ENCODE data around the gene UMODL1.

UMODL1 gene

DNA sequence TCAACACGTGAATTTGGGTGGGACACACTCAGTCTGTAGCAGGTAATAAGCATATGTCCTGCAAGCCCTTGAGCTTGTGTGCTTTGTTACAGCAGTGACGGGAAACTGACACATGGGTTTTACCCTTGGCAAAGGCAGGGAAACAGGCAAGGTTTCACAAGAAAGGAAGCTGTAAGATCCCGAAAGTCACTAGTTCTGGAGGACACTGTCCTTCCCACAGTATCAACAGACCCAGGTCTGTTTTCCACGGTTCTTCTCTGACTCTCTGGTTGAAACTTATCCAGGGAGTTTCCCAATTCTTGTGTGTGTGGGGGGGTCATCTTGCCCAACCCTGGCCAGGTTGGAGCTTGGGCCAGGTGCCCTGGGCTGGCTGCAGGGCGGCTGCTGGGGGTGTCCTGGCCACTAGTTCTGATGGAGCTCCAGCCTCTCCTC, 31.6 kb upstream of the UMODL1 start:
- DNase-seq: no peak

DNA sequence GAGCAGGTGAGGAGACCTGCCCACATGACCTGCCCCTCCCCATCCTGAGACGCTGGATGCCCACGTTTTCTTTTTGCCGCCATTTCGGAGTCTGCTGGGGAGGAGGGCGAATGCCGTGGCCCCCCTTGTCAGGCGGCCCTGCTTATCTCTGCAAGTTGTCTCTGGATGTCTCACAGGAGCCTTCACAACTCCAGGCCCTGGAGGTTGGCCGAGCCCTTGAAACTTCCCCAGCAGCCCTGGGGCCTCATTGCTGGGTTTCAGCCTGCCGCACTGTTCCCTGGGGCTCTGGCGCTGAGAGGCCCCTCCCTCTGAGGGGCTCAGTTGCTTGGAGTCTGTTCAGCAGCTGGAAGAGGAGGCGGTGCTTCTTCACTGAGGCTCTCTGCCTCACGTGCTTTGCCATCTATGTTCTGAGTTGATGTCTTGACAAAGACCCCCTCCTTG, 31.2 kb upstream of the UMODL1 start:
- DNase-seq: no peak

DNA sequence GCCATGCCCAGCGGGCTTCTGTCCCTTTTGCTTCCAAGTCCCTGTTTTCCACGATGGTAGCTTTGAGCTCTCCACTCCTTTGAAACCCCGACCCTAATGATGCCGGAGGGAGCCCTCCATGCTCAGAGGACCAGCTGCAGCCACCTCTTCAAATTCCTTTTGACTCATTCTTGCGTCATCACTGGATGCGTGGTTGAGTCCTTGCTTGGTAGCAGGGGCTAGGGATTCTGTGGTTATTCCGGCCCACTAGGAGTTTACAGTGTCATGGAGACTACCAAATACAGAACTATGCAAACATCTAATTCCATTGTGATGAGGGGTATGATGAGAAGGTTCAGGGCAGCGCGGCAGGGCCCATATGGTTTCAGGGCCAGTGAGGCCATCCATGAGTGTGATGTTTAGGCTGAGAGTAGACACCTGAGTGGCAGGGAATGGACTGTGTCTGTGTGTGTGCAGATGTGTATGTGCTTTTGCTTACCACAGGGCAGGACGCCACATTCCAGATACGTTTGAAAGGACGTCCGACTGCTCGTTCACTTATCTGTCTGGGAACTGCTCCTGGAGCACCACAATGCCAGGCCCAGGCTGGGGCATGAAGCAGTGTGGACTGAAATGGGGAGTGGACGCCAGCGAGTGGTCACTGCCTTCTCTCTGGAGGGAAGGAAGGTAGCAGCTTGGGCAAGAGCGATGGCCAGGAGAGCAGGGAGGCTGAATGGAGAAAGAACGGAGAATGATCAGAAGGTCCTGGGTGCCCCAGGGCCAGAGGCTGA, 30.5 kb upstream of the UMODL1 start:
- no peak for DNase-seq

DNA sequence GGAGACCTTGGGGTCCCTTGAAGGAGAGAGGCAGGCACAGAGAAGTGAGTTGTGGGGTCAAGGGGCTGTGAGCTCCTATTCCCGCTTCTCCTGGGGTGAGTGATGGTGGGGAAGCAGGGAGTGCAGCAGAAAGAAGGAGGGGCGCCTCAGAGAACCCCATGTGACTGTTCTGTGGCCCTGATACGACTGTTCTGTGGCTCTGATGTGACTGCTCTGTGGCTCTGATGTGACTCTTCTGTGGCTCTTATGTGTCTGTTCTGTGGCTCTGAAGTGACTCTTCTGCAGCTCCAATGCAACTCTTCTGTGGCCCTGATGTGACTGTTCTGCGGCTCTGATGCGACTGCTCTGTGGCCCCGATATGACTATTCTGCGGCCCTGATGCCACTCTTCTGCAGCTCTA, 29.9 kb upstream of the UMODL1 start:
- DNase-seq: no peak

DNA sequence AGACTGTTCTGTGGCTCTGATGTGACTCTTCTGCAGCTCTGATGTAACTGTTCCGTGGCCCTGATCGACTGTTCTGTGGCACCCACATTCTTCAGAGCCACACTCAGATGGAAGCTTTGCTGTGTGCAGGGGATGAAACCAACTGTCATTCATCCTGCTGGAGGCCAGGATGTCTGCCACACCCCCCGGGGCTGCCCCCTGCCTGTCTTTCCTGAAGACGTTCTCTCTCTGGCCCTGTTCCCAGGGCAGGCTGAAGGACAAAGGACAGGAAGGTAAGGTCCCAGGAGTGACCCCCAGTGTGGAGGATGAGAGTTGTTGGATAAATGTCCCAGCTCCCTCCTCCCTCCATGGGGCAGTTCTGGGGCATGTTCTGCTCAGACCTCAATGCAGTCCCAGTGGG, 29.4 kb upstream of the UMODL1 start:
- DNase-seq: no peak

DNA sequence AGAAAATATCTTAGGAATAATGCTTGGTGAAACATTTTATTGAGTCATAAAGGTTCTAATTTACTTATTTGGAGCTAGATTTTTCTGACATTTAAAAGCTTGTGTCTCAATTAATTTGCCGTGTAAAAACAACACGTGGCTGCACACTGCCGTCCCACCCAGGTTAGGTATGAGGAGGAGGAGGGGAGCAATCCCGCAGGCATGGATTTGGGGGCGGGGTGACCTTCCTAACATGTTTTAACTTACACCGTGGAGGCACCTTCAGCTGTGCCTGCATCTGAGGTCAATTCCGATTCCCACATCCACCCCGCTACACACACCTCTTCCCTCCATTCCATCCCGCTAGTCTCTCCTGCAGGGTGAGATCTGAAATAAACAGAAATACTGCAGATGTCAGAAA, 28.5 kb upstream of the UMODL1 start:
- DNase-seq: no peak

DNA sequence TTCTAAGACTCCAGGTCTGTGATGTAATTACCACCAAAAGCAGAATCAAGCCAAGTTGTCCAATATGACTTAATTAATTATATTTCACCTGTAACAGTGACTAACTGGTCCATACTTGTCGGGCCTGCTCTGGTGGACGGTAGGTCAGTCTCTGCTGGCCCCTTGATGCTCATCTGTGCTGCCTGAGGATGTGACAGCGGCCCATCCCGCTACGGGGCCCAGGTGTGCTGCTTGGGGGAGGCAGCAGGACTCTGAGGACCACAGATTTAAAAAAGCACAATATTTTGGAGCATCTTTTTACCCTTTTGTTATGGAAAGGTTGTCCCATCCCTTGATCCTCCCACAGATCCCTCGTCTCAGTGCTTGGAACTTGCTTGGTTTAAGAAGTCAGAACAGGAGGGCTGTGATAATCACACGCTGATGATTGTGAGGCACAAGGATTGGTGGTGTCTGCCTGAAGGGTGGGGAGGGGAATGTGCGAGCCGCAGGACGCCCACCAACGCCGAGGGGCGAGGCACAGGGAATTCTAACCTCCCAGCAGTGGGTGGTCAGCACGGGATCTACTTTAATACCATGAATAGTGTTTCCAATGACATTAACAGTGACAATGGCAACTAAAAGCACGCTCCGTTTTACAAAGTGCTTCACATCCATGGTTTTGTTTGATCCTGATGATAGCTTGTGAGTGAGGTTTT, 27.8 kb upstream of the UMODL1 start:
- DNase-seq: no peak

DNA sequence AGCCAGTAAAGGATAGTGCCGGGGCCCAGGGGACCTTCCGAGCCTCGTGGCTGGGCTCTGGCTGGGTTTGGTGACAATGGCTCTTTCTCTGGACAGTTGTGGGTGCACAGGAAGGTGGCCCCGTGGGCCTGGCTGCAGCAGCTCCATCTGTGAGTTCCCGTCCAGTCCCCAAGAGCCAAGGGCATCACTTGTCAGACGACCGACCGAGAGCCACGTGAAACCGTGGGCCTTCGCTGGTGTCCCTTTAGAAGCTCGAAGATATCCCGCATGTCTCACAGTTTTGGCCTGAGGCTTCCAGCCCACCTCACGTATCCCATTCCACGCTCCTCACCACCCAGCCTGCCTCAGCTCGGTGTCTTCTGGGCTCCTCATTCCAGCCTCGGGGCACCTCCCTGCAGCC, 27.2 kb upstream of the UMODL1 start:
- no peak for DNase-seq

DNA sequence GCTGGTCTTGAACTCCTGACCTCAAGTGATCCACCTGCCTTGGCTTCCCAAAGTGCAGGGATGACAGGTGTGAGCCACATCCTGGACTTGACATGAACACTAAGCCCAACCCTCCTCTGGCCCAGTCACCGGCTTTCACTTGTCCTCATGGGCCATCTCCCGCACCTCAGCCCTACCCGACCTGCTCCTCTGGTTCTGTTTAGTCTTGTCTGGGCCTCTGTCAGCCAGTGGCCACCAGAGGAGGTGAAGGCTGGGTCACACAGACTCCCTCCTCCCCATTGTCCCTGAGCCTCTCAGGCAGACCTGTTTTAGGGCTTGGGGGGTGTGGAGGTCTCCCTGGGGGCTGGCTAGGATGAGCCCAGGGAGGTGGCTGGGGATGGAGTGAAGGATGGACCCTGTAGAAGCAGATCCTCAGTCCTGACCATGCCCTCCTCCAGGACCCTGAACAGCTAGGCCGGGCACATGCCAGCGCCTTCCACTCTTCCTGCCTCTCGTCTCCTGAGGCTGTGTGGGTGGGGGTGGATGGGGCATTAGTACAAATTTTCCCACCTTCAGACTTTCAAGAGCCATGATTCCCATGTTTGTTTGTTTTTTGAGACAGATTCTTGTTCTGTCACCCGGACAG, 26.1 kb upstream of the UMODL1 start:
- DNase-seq: no peak

DNA sequence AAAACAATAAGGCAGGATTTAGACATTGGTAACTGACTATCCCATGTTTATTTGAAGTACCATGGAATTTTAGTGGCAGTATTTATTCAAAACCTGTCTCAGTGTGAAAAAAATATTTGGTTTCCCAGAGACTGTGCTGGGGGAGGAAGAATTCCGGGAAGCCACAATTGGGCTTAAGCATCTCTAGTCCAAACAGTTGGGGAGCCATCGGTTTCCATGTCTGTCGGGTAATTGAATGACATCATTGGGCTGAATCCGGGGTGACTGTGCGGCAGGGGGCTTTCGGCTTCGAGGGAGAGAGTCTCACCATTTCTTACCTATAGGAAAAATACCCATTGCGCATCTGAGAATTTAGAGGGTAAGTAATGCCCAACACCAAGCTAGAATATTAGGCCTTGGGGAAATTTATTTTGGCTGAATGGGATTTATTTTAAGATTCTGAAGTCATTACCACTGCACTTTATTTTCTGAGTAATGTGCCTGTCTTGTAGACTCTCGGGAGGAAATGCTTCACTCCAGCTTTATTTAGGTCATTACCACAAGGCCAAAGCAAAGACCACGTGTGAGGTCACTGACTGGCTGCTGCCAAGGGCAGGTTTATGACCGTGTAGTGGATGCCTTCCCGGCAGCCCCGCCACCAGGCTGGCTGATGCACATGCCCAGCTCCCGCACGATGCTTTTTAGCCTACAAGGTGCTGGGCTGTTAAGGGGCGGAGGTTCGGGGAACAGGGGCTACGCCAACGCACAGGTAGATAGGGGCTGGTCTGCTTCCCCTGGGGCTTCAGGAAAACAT, 23.1 kb upstream of the UMODL1 start:
- DNase-seq: no peak

DNA sequence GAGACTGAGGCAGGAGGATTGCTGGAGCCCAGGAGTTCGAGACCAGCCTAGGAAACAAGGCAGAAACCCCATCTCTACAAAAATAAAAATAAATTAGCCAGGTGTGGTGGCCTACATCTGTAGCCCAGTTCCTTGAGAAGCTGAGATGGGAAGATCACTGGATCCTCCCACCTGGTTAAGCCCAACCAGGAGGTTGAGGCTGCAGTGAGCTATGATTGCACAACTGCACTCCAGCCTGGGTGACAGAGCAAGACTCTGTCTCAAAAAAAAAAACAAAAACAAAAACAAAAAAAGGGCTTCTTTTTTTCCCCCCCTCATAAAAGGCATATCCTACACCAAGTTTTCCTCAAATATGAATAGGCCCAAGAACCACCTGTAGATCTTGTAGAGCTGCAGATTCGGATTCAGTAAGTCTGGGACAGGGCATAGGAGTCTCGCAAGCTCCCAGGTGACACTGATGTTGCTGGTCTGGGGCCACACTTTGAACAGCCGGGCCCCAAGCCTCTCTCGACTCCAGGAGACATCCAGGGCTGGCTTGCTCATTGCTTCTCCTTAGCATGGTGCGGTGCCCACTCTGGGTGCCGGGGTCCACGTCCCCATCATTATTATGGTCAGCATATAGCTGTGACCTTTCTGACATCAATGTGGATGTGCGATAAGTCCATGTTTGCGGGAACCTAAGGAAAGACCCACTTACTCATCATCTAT, 22.1 kb upstream of the UMODL1 start:
- no peak for DNase-seq

DNA sequence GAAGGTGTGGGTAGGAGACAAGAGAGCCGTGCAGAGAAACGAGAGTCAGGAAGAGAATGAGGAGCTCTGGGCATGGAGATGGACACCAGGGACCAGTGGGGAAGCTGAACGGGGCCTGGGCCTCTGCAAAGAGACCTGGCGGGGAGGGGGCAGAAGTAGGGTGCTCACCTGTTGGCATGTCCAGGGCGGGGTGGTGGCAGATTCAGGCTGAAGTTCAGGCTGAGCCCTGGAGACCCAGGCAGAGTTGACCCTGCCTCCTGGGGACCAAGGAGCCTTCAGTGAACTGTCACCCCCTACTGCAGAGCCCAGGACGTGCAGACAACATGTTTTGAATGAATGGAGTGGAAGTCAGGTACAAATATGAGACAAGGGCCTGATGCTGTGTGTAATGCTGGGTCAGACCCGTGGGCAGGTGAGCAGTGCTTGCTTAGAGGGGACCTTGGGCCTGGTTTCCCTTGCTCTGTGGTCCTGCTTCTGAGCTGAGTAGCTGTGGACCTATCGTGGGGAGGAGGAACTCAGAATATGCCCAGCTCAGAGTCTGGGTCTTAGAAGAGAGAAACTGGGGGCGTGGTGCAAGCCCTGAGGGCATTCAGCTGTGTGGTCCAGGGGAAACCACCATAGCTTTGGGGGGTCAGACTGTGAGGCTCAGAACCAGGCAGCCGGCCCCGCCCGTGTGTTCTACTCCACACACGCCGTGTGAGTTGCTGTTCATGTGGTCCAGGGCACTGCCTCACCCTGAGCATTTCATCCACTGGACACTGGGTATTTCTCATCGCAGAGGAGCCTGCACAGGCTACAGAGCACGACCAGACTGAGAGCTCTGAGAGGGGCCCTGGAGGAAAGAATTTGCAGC, 21.3 kb upstream of the UMODL1 start:
- no peak for DNase-seq

DNA sequence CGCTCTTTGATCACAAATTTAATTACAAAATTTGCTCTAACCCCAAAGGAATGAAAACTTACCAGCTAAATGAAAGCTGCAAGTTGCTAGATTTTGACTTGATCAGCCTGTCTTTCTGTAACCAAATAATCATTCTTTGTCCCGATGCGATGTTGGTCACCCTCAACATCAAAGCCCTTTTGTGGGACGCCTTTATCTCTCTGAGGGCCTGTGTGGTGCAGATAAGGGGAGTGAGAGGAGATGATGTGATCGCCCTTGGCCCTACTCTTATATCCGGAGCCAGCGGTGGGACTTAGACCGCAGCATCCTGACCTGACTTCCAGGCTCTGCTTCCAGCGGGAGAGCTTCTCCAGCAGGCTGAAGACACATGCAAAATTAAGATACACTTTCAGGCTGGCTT, 19.3 kb upstream of the UMODL1 start:
- DNase-seq: no peak

DNA sequence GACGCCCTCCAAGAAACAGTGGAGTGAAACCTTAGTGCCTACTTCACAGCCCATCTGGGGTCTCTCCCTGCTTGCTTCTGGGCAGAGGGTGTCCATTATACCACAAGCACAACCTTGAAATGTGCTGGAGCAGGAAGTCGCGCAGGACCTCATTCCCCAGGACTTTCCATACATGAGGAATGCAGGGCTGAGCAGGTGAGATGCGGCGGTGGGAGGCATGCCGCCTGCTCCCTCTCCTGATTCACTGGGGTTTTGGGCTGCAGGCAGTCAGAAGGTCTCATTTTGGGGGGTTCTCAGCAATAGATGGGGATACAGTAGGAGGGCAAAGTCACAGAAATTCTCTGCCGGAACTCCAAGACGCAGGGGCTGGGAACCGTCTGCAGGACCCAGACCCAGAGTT, 15.7 kb upstream of the UMODL1 start:
- DNase-seq: no peak

DNA sequence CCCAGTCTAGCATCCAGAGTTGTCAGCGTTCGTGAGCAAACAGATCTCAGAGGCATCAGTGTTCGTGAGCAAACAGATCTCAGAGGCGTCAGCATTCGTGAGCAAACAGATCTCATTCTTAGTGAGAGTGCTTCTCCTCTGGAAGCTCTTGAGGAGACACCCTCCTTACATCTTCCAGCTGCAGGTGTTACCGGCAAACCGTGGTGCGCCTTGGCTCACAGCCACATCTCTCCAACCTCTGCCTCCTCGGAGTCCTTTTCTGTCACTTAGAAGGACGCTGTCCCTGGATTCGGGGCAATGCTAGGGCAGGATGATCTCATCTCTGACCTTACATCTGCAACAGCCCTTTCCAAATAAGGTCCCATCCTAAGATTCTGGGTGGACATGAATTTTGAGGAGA, 14.6 kb upstream of the UMODL1 start:
- DNase-seq: no peak

DNA sequence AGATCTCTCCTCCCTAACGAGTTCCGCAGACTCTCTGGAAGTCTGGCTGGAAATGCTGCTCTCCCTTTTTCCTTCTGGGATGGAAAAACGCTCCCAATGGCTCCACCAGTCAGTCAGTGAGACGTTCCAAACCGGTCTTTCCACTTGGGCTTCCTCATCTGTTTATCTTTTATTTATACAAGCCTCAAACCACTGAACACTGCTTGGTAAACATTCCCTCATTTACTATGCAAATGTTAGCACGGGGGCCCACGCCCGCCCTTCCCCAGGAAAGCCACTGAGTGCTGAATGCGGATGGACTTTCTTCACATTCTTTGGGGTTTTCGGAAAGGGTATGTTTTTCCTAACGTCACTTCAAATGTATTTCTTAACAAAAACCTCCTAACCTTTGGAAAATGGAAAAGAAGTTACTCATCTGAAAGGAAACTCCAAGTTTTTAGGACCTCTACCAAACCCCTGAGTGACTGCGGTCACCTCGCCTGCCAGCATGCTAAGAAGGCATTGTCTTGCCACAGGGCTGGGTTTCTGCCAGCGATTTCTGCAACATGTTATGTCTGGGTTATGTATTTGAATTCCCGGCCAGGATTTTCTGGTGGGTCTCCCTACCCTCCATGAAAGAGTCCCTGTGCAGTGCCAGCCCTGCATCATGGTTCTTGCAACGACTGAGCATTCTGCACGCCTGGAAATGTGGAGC, 14.0 kb upstream of the UMODL1 start:
- DNase-seq: no peak

DNA sequence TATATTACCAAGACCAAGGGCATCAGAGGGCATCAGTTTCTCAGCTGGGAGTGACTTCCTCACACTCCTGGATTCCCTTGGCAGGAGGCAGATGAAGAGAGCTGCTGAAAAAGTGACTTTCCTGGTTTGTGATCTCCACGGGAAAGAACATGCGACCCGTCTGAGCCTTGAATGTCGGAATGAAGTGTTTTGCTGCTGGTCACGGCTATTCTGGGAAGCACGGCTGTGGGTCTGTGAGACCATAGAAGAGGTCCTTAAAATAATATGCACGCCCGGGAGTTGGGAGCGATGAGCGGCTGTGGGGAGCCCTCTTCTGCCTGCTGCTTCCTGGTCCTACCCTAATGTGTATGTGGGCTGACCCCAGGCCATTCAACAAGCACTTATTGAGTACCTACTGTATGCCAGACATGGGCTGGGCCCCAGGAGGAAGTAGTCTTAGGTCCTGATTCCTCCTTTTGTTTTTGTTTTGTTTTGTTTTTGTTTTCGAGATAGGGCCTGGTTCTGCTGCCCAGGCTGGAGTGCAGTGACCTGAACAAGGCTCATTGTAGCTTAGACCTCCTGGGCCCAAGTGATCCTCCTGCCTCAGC, 13.2 kb upstream of the UMODL1 start:
- DNase-seq: no peak

DNA sequence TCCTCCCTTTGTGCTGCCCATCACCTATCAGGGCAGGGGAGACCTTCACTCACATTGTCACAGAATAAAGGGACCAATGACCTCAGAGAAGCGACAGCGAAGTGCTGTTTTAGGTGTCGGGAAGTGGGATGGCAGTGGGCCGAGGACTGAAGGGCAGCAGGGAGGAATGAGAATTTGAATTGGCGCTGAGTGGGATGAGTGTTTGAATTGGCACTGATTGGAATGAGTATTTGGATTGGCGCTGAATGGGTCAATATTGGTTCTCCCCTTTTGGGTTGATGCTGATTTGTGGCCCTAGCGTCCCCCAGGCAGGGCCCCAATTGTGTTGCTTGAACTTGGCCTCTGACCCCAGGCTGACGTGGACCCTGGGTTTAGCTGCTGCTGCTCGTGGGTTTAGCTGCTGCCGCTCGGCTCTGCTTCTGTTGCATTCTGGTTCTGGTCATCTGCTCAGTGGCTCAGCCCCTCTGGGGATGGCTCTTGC, 12.4 kb upstream of the UMODL1 start:
- no peak for DNase-seq

DNA sequence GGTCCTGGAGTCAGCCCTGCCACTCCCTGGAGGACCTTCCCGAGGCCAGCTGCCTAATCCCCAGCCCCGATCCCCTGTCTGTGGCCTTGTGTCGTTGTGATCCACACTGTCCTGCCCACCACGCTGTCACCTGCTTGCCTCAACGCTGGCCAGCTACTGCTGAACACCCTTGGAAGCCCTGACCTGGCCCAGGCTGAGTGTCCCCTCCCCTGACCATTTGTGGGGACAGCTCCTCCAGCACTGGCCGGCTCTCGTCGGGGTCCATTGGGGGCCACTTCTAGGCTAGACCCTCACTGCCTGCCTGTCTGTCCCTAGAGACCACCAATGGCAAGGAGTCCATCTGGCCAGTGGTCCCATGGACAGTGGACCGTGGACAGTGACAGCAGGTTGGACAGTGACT, 12.0 kb upstream of the UMODL1 start:
- no peak for DNase-seq

DNA sequence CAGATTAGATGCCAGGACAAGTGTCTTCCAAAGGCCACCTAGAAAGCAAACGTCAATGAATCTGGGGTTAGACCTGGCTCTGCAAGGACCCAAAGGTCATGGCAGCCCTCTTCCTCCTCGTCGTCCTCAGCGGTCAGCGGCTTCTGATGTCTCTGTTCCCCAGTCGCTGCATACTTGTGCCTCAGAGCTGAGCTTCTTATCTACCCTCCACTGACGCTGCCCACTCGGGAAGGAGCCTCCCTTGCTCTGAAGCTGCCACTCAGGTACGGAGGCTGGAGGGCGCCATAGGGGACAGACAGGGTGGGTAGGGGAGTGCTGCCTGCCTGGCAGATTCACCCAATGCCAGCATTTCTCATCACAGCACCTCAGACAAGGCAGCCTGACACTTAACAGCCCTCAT, 11.4 kb upstream of the UMODL1 start:
- no peak for DNase-seq

DNA sequence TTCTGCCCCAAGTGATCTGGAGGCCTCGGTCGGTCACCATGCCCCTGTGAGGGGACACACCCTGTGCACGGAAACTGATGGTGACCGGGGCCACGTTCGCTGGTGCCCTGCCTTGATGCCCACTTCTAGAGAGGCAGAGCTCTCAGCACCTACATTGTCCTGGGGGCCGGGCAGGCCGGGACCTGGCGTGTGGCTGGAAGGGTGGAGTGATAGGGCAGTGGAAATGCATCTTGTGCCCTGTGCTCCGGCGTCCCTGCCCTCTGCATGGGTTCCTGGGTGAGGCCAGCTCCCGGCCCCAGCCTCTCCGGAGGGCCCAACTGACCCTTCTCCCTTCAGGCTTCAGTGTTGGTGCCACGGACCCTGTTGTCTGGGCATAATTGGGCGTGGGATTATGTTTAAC, 11.0 kb upstream of the UMODL1 start:
- no peak for DNase-seq
